Keratinocyte (primary cell): ENCODE results near the gene ZNF571. TPM values are rescaled to one million over a fixed set of nuclear protein-coding genes. Genes with fewer than 3 reads are reported as not detected.

Experiments used
- DNase-seq: peaks from one replicate; pipeline ENCODE4 v3.0.0-alpha.2; 2011; ENCODE audit warnings: low read depth, missing footprints, low spot score
- FAIRE-seq: peaks from 2 replicates; lab custom pipeline; 2011; peaks lifted over from hg19 to GRCh38; lab: Jason Lieb, UNC
- H2AFZ ChIP-seq: 2 replicates; pipeline ENCODE4 v1.6.0; 2012; ENCODE audit warnings: low read length, control low read depth, inconsistent platforms; ENCODE audit not compliant: control insufficient read depth
- H3K27ac ChIP-seq: 2 replicates; pipeline ENCODE4 v1.5.1; 2011; ENCODE audit warnings: low read length; ENCODE audit not compliant: control insufficient read depth, insufficient read depth
- H3K27me3 ChIP-seq: 3 replicates; pipeline ENCODE4 v1.6.0; 2011; ENCODE audit warnings: low read length; ENCODE audit not compliant: control insufficient read depth, insufficient read depth; ENCODE audit errors: extremely low read depth
- H3K36me3 ChIP-seq, 2 experiments: 2 replicates in 1 of 2; 3 replicates in 1 of 2; pipeline ENCODE4 v1.5.1; 2011; ENCODE audit warnings: low read length in 2 of 2, mild to moderate bottlenecking in 1 of 2; ENCODE audit not compliant: control insufficient read depth in 2 of 2, insufficient read depth in 2 of 2; ENCODE audit errors: extremely low read depth in 1 of 2
- H3K4me1 ChIP-seq: 3 replicates; pipeline ENCODE4 v1.5.1; 2011; ENCODE audit warnings: low read length; ENCODE audit not compliant: control insufficient read depth, insufficient read depth; ENCODE audit errors: extremely low read depth
- H3K4me2 ChIP-seq: 3 replicates; pipeline ENCODE4 v1.6.0; 2011; ENCODE audit warnings: low read depth, low read length; ENCODE audit not compliant: control insufficient read depth, insufficient read depth; ENCODE audit errors: extremely low read depth
- H3K4me3 ChIP-seq, 3 experiments: fragments of 200-600 bp in 1 of 3; sonication (generic) in 1 of 3; 2 replicates in 2 of 3; 3 replicates in 1 of 3; pipeline ENCODE4 v1.5.1; 2011 to 2016; ENCODE audit warnings: low read length in 3 of 3, mild to moderate bottlenecking in 3 of 3, control low read depth in 2 of 3, inconsistent platforms in 1 of 3, low read depth in 1 of 3, mixed read lengths in 1 of 3, mixed run types in 1 of 3, moderate library complexity in 1 of 3; ENCODE audit not compliant: control insufficient read depth in 2 of 3, insufficient read depth in 2 of 3; ENCODE audit errors: extremely low read depth in 1 of 3
- H3K79me2 ChIP-seq: 2 replicates; pipeline ENCODE4 v1.6.0; 2012; ENCODE audit warnings: low read length; ENCODE audit not compliant: control insufficient read depth, insufficient read depth
- H3K9ac ChIP-seq: 3 replicates; pipeline ENCODE4 v1.6.0; 2011; ENCODE audit warnings: low read length; ENCODE audit not compliant: control insufficient read depth, insufficient read depth; ENCODE audit errors: extremely low read depth
- H3K9me1 ChIP-seq: 3 replicates; pipeline ENCODE4 v1.6.0; 2011; ENCODE audit warnings: low read length; ENCODE audit not compliant: control insufficient read depth, insufficient read depth; ENCODE audit errors: extremely low read depth
- H3K9me3 ChIP-seq: 2 replicates; pipeline ENCODE4 v1.5.1; 2012; ENCODE audit warnings: low read depth, low read length; ENCODE audit not compliant: control insufficient read depth
- H4K20me1 ChIP-seq: 3 replicates; pipeline ENCODE4 v1.6.0; 2011; ENCODE audit warnings: low read length; ENCODE audit not compliant: control insufficient read depth, insufficient read depth; ENCODE audit errors: extremely low read depth
- CTCF ChIP-seq, 3 experiments: IDR thresholded peaks in 1 of 3; conservative IDR thresholded peaks in 1 of 3; optimal IDR thresholded peaks in 1 of 3; 2 replicates in 2 of 3; 3 replicates in 1 of 3; pipeline versions ENCODE3 to v1.5.1; 2011; ENCODE audit warnings: low read length in 3 of 3, mild to moderate bottlenecking in 3 of 3, moderate library complexity in 2 of 3, control low read depth in 1 of 3, inconsistent platforms in 1 of 3; ENCODE audit not compliant: insufficient read depth in 2 of 3; ENCODE audit errors: extremely low read depth in 1 of 3
- EZH2 ChIP-seq: IDR thresholded peaks from one replicate; pipeline ENCODE4 v1.6.1; 2012; ENCODE audit warnings: inconsistent platforms, mild to moderate bottlenecking, low read length, moderate library complexity
- dilution Hi-C: fragments of 300-500 bp; cut with MboI; formaldehyde crosslinking; loops from one replicate; pipeline ENCODE4 v1.7.0; 2020; ENCODE audit warnings: low sequenced_read_pairs; ENCODE audit not compliant: extremely low pct_ligation_motif_present
- polyA plus RNA-seq, 5 experiments: library from polyadenylated mRNA; depleted of rRNA in 3 of 5; stranded (reverse) in 3 of 5; stranded (forward) in 1 of 5; unstranded in 1 of 5; fragments of >200 nt; gene quantifications; 1 replicate in 1 of 5; 2 replicates in 3 of 5; 3 replicates in 1 of 5; pipeline versions ENCODE4 v1.2.1 to v1.2.3, GENCODE V29; 2011 to 2012; ENCODE audit warnings: missing spikeins in 2 of 5, low read depth in 1 of 5, low replicate concordance in 1 of 5

The ZNF571 gene
- polyA plus RNA-seq, 1 donor (not counting 4 experiments of a cell fraction or from before 2014, with no cell fraction given), result 4.0 TPM

- H3K4me3 ChIP-seq, result no peak overlapping the region
- H3K36me3 ChIP-seq, result peaks cover 0 to 1% of the 10 kb centered on the region in 2 experiments
These were observed 31.1 kb downstream of the ZNF571 start for GRCh38 chr19:37563518-37563917.

GRCh38 chr19:37551129-37551993, 43.2 kb downstream of the ZNF571 start:
- H3K27me3 ChIP-seq, result no peaks in the 10 kb centered on the region
- H3K9me3 ChIP-seq, result peaks cover 23% of the 10 kb centered on the region
- no peaks in the 10 kb centered on the region for H3K36me3 ChIP-seq
- no peaks in the 10 kb centered on the region for H3K79me2 ChIP-seq
- DNase-seq (no peak), FAIRE-seq (no peak)
- dilution Hi-C loops, result no loop called here
- H3K4me3 ChIP-seq, result peak overlapping the region; percentile 73 to 89 (median 78)
- peak overlapping the region; percentile 78 for H3K9ac ChIP-seq
- H3K4me2 ChIP-seq, result peak overlapping the region; percentile 69
- peak overlapping the region; percentile 96 for H2AFZ ChIP-seq
- H4K20me1 ChIP-seq, result no peaks in the 10 kb centered on the region
- TF ChIP-seq EZH2, result no peak
- TF ChIP-seq CTCF (optimal IDR thresholded peaks at IDR 0.05 in 1 of 3, IDR thresholded peaks at IDR 0.05 in 1 of 3, conservative IDR thresholded peaks at IDR 0.05 in 1 of 3; ENCODE audit: extremely low read depth in 1 of 3, insufficient read depth in 2 of 3, low read length in 3 of 3), result peak; percentile 55 to 57 (median 57)
- no peaks in the 10 kb centered on the region for H3K9me1 ChIP-seq
- peak overlapping the region; percentile 75 for H3K27ac ChIP-seq
- no peaks in the 10 kb centered on the region for H3K4me1 ChIP-seq

More at GRCh38 chr19:37563518-37563917, 31.1 kb downstream of the ZNF571 start:
- dilution Hi-C loops, result no loop called here
- H3K9ac ChIP-seq, result no peak overlapping the region
- H3K4me2 ChIP-seq, result no peak overlapping the region
- FAIRE-seq (no peak), DNase-seq (no peak)
- TF ChIP-seq CTCF (optimal IDR thresholded peaks at IDR 0.05 in 1 of 3, IDR thresholded peaks at IDR 0.05 in 1 of 3, conservative IDR thresholded peaks at IDR 0.05 in 1 of 3; ENCODE audit: extremely low read depth in 1 of 3, insufficient read depth in 2 of 3, low read length in 3 of 3), result no peak
- TF ChIP-seq EZH2, result no peak
- H3K4me1 ChIP-seq, result no peaks in the 10 kb centered on the region
- H2AFZ ChIP-seq, result no peak overlapping the region
- no peaks in the 10 kb centered on the region for H3K9me1 ChIP-seq
- no peaks in the 10 kb centered on the region for H4K20me1 ChIP-seq
- H3K9me3 ChIP-seq, result peaks cover 33% of the 10 kb centered on the region
- no peaks in the 10 kb centered on the region for H3K79me2 ChIP-seq
- H3K27me3 ChIP-seq, result no peaks in the 10 kb centered on the region
- no peak overlapping the region for H3K27ac ChIP-seq
